Peyer's patch (tissue), 4 donors: Measurements from ENCODE around the gene SMNDC1. TPM values are rescaled to one million over a fixed set of nuclear protein-coding genes. Genes with fewer than 3 reads are reported as not detected.

Experiments
- DNase-seq, 3 donors: peaks; one replicate each; pipeline ENCODE4 v3.0.0-alpha.2; 2017 to 2019
- H3K27ac ChIP-seq, 4 donors: fragments of 200-600 bp; sonication (generic); one replicate each; pipeline ENCODE4 v1.5.1; 2016 to 2019
- H3K27me3 ChIP-seq, 2 donors: fragments of 200-600 bp; sonication (generic); one replicate each; pipeline ENCODE4 v1.5.1; 2019
- H3K36me3 ChIP-seq, 3 donors: fragments of 200-600 bp; sonication (generic); one replicate each; pipeline ENCODE4 v1.5.1; 2016 to 2019
- H3K4me1 ChIP-seq, 4 donors: fragments of 200-600 bp; sonication (generic); one replicate each; pipeline ENCODE4 v1.5.1; 2016 to 2019
- H3K4me3 ChIP-seq, 4 donors: fragments of 200-600 bp; sonication (generic); 1 replicate in 3 of 4; 2 replicates in 1 of 4; pipeline ENCODE4 v1.5.1; 2016 to 2019; ENCODE audit warnings: mild to moderate bottlenecking in 1 of 4
- H3K9me3 ChIP-seq, 4 donors: fragments of 200-600 bp; sonication (generic); one replicate each; pipeline ENCODE4 v1.5.1; 2016 to 2019; ENCODE audit warnings: mild to moderate bottlenecking in 1 of 4
- POLR2A ChIP-seq, 2 donors: fragments of 450-650 bp; IDR thresholded peaks; one replicate each; pipeline ENCODE4 v1.5.1; 2017; ENCODE audit warnings: antibody characterized with exemption in 2 of 2, mild to moderate bottlenecking in 2 of 2, moderate library complexity in 2 of 2
- total RNA-seq, 4 donors: library from RNA; depleted of rRNA; stranded (reverse); fragments of >200 nt; gene quantifications; one replicate each; pipeline ENCODE4 v1.1.0, GENCODE V29; 2016
- TF ChIP-seq, protein P1 (sequence below), 6 experiments: fragments of 450-650 bp in 4 of 6; fragments of 200-600 bp in 2 of 6; sonication (generic) in 1 of 6; IDR thresholded peaks; one replicate each; pipeline ENCODE4 v1.5.1; 2017 to 2019; ENCODE audit warnings: antibody characterized with exemption in 6 of 6, mild to moderate bottlenecking in 3 of 6, moderate library complexity in 1 of 6

Gene SMNDC1
- total RNA-seq, 4 donors from 2014 or later, result 10.5 to 40.4 (median 17.5) TPM

GRCh38 chr10:110343947-110344346, 39.2 kb upstream of the SMNDC1 start:
- Histone ChIP-seq H3K36me3 (no peaks in the 10 kb centered on the region), H3K27me3 (no peaks in the 10 kb centered on the region), H3K4me3 (no peak overlapping the region), H3K27ac (no peak overlapping the region), H3K4me1 (no peaks in the 10 kb centered on the region), H3K9me3 (no peaks in the 10 kb centered on the region)
- TF ChIP-seq POLR2A (IDR thresholded peaks at IDR 0.05), result no peak
- TF ChIP-seq, protein P1, sequence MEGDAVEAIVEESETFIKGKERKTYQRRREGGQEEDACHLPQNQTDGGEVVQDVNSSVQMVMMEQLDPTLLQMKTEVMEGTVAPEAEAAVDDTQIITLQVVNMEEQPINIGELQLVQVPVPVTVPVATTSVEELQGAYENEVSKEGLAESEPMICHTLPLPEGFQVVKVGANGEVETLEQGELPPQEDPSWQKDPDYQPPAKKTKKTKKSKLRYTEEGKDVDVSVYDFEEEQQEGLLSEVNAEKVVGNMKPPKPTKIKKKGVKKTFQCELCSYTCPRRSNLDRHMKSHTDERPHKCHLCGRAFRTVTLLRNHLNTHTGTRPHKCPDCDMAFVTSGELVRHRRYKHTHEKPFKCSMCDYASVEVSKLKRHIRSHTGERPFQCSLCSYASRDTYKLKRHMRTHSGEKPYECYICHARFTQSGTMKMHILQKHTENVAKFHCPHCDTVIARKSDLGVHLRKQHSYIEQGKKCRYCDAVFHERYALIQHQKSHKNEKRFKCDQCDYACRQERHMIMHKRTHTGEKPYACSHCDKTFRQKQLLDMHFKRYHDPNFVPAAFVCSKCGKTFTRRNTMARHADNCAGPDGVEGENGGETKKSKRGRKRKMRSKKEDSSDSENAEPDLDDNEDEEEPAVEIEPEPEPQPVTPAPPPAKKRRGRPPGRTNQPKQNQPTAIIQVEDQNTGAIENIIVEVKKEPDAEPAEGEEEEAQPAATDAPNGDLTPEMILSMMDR (IDR thresholded peaks at IDR 0.05), result no peak
- DNase-seq, result no peak

- Histone ChIP-seq H3K27me3 (no peaks in the 10 kb centered on the region), H3K36me3 (no peaks in the 10 kb centered on the region), H3K4me1 (no peaks in the 10 kb centered on the region), H3K9me3 (no peaks in the 10 kb centered on the region), H3K27ac (no peak overlapping the region), H3K4me3 (no peak overlapping the region)
- no peak for TF ChIP-seq POLR2A (IDR thresholded peaks at IDR 0.05)
- TF ChIP-seq, protein P1 (IDR thresholded peaks at IDR 0.05), result no peak
- no peak for DNase-seq
Observed at GRCh38 chr10:110340816-110341215, 36.1 kb upstream of the SMNDC1 start.

- no peak overlapping the region for H3K27ac ChIP-seq
Observed at GRCh38 chr10:110340122-110340521, 35.4 kb upstream of the SMNDC1 start.

DNA sequence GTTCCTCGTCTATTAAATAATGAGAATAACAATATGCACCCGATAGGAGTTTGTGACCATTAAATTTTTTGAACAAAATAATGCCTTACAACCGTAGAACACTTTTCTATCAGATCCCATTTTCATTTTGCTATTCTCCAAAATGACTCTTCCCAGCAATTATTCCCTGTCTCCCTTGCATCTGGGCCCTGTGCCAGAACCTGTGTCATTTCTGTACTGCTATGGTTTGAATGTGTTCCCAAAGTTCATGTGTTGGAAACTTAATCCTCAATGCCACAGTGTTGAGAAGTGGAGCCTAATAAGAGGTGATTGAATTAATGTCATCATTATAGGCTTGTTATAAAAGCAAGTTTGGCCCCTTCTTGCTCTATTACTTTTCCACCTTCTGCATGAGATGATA, 33.2 kb upstream of the SMNDC1 start:
- H3K36me3 ChIP-seq, result no peaks in the 10 kb centered on the region
- no peak overlapping the region for H3K4me3 ChIP-seq
- H3K9me3 ChIP-seq, result no peaks in the 10 kb centered on the region
- no peaks in the 10 kb centered on the region for H3K4me1 ChIP-seq
- TF ChIP-seq, protein P1 (IDR thresholded peaks at IDR 0.05), result no peak
- TF ChIP-seq POLR2A (IDR thresholded peaks at IDR 0.05), result no peak
- H3K27ac ChIP-seq, result no peak overlapping the region
- no peak for DNase-seq
- no peaks in the 10 kb centered on the region for H3K27me3 ChIP-seq

More at GRCh38 chr10:110340122-110340521, 35.4 kb upstream of the SMNDC1 start:
- Histone ChIP-seq H3K36me3 (no peaks in the 10 kb centered on the region), H3K4me1 (no peaks in the 10 kb centered on the region), H3K9me3 (no peaks in the 10 kb centered on the region), H3K4me3 (no peak overlapping the region), H3K27me3 (no peaks in the 10 kb centered on the region)
- no peak for DNase-seq
- TF ChIP-seq, protein P1 (IDR thresholded peaks at IDR 0.05), result no peak
- TF ChIP-seq POLR2A (IDR thresholded peaks at IDR 0.05), result no peak

DNA sequence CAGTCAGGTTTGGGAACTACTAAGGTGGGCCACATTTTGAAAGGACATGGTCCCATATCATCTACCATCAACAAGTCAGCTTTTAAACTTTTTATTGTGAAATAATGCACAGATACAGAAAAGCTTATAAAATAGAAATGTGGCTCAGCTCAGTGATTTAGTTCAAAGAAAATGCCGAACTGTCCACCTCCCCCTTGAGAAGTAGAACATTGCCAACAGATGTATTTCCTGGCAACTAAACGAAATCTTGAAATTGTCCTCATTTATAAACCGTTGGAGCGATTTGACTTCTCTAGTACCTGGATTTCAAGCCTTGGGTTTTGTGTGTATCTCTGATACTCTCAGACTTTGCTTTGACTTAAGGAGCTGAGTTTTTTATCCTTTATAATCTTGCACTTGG, 32.7 kb upstream of the SMNDC1 start:
- no peak for DNase-seq
- Histone ChIP-seq H3K4me1 (no peaks in the 10 kb centered on the region), H3K27ac (no peak overlapping the region), H3K4me3 (no peak overlapping the region), H3K9me3 (no peaks in the 10 kb centered on the region), H3K27me3 (no peaks in the 10 kb centered on the region), H3K36me3 (no peaks in the 10 kb centered on the region)
- TF ChIP-seq, protein P1 (IDR thresholded peaks at IDR 0.05), result no peak
- no peak for TF ChIP-seq POLR2A (IDR thresholded peaks at IDR 0.05)
